Retina (tissue), 1 donor: ENCODE results near the gene CCDC183.
"Not testable (repeated sequence)": the region's sequence is repeated elsewhere in the genome, so short reads cannot be mapped to it uniquely, and the experiment has no call there.

ENCODE experiments used
- DNase-seq: peaks from one replicate; pipeline ENCODE4 v3.0.0-alpha.2; 2016

CCDC183 gene

GRCh38 chr9:136826188-136826541 lies 30.0 kb downstream of the CCDC183 start:
- no peak for DNase-seq

GRCh38 chr9:136826703-136827582 lies 30.8 kb downstream of the CCDC183 start:
- DNase-seq: no peak

GRCh38 chr9:136827794-136828473 lies 31.8 kb downstream of the CCDC183 start:
- DNase-seq: no peak

GRCh38 chr9:136828474-136829140 lies 32.5 kb downstream of the CCDC183 start:
- no peak for DNase-seq

- no peak for DNase-seq
These were observed 33.3 kb downstream of the CCDC183 start for GRCh38 chr9:136829412-136829811.

- no peak for DNase-seq
These were observed 34.1 kb downstream of the CCDC183 start for GRCh38 chr9:136829981-136830885.

GRCh38 chr9:136831002-136831719 lies 35.0 kb downstream of the CCDC183 start:
- DNase-seq: no peak

- DNase-seq: no peak
These were observed 35.6 kb downstream of the CCDC183 start for GRCh38 chr9:136831720-136832104.

GRCh38 chr9:136832581-136832980 lies 36.4 kb downstream of the CCDC183 start:
- DNase-seq: no peak

GRCh38 chr9:136833381-136834048 lies 37.4 kb downstream of the CCDC183 start:
- not testable (repeated sequence) for DNase-seq

- DNase-seq: no peak
These were observed 39.2 kb downstream of the CCDC183 start for GRCh38 chr9:136835162-136835931.

GRCh38 chr9:136835932-136836904 lies 40.1 kb downstream of the CCDC183 start:
- no peak for DNase-seq

GRCh38 chr9:136837146-136837855 lies 41.2 kb downstream of the CCDC183 start:
- no peak for DNase-seq

- DNase-seq: not testable (repeated sequence)
These were observed 41.7 kb downstream of the CCDC183 start for GRCh38 chr9:136837856-136838277.

- no peak for DNase-seq
These were observed 42.4 kb downstream of the CCDC183 start for GRCh38 chr9:136838314-136839228.

GRCh38 chr9:136839229-136840139 lies 43.3 kb downstream of the CCDC183 start:
- DNase-seq: peak; percentile 22
